GM20000 (cell line): ENCODE measurements around the gene OOSP4A.

Experiments used
- DNase-seq: peaks from one replicate; pipeline ENCODE4 v3.0.0; 2012; ENCODE audit warnings: low spot score
- TF ChIP-seq, protein P1 (sequence below): IDR thresholded peaks from 2 replicates; pipeline ENCODE4 v1.5.1; 2012; ENCODE audit warnings: mild to moderate bottlenecking, control low read depth; ENCODE audit errors: extremely low read depth, missing control alignments

OOSP4A gene

DNA sequence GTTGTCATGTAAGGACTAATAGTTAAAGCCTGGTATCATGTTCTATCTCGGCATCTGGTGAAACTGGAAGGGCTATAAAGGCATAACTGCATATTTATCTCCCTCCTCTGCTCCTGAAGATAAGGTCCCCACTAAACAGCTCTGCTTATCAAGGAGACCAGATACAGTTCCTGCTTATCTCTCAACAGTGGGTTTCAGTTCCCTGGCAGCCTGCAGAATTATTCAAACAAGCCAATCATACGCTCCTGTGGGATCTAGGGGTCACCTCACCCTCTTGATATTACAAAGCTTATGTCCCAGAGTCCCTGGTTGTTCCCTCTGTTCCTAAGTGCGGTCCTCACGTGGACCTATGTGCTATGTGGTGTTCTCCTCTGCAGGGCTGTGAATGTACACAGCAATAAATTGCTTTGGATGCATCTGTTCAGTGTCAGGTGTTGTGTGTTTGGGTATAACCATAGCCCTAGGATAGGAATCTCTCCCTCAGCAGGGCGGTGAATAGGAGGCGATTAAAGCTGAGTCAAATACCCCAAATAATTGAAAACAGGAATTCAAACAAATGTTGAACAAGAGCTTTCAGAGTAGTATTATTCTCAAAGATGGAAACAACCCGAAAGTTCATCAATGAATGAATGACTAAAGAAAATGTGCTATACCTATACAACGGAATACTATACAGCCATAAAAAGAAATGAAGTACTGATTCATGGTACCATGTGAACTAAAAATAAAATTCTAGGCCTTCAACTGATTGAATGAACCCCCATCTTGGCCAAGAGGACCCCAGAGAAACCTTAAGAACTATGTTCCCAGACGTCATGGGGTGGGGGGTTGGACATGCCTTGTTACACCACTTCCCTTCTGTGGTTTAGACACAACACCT is 3.1 kb upstream of the OOSP4A start:
- TF ChIP-seq, protein P1, sequence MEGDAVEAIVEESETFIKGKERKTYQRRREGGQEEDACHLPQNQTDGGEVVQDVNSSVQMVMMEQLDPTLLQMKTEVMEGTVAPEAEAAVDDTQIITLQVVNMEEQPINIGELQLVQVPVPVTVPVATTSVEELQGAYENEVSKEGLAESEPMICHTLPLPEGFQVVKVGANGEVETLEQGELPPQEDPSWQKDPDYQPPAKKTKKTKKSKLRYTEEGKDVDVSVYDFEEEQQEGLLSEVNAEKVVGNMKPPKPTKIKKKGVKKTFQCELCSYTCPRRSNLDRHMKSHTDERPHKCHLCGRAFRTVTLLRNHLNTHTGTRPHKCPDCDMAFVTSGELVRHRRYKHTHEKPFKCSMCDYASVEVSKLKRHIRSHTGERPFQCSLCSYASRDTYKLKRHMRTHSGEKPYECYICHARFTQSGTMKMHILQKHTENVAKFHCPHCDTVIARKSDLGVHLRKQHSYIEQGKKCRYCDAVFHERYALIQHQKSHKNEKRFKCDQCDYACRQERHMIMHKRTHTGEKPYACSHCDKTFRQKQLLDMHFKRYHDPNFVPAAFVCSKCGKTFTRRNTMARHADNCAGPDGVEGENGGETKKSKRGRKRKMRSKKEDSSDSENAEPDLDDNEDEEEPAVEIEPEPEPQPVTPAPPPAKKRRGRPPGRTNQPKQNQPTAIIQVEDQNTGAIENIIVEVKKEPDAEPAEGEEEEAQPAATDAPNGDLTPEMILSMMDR, result no peak
- no peak for DNase-seq

DNA sequence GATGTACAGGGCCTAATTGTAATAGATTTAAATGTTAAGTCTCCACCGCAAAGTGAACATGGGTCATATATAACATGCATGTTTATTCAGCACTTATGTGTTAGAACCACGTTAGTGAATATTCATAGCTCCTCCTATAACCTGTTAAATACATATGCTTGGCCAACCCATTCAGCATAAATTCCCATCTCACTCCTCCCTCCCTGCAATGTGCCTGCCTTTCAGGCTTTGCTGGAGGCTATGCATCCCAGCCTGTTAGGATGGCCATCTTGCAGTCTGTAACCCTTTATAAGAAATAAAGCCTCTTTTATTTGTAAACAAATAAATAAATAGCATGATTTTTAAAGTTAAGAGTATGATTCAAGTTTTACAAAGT is 1.7 kb upstream of the OOSP4A start:
- TF ChIP-seq, protein P1, result no peak

DNA sequence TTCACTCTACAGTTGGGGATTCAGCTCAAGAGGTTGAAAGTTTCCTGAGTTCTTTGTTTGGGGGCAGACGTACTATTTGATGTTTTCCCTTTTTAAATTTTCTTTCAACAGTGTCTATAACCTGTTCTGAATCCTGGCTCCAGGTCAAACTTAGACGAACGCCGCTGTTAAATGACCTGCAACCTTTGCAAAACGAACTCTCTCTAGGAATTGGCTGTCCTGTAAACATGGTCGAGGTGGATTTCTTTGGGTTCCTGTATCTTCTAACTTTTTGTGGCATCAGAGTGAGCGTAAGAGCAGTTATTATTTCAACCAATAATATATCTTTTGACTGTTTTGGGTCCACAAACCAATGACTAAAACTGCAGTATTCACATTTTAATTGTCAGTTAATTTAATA is 1.6 kb downstream of the OOSP4A start:
- TF ChIP-seq, protein P1, result no peak
- no peak for DNase-seq

More for the DNA sequence above, 1.7 kb upstream of the OOSP4A start:
- no peak for DNase-seq

DNA sequence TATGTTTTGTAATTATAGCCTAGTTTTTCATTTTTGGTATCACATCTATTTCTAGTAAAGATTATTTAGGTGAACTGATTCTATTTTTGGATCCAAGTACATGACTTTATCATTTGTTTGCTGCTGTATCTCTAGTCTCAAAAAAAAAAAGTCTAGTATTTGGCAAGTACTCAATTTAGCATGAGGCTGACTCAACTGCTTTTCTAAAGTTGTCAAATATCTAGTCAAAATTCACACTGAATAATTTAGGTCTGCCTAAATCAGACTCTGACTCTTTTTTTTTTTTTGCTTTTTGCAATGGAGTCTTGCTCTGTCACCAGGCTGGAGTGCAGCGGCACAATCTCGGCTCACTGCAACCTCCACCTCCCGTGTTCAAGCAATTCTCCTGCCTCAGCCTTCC is 2.4 kb downstream of the OOSP4A start:
- DNase-seq, result no peak

DNA sequence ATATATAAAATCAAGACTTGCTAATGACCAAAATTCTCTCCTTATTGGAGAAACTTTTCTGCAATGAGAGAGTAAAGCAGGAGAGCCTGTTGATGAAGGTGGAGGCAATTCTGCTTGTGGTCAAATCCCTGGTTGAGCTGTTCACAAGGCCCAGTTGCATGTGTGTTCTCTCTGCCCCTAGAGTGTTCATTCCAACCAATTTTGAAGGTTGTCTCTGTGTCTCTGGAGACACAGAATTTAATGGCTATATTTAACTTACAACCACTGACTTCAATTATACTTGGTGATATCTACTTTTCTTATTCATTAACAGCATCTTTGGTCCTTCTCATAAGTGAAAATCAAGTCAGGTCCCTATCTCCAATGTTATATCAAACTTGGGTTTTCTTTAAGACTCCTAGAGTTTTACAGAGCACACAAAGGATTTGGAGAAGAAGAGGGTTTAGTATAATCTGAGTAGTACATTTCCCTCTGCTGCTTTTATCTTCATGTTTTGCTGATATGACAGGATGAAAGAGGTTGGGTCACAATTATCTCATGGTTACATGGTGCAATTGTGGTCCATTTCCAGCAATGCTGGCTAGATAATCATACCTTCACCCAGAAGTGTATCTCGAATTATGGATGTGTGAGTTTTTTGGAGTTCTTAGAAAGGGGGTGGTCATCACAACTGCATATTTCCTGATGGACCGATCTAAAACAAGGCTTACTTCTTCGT is 4.0 kb downstream of the OOSP4A start:
- TF ChIP-seq, protein P1, result no peak
- no peak for DNase-seq

More for the DNA sequence above, 2.4 kb downstream of the OOSP4A start:
- TF ChIP-seq, protein P1, result no peak

DNA sequence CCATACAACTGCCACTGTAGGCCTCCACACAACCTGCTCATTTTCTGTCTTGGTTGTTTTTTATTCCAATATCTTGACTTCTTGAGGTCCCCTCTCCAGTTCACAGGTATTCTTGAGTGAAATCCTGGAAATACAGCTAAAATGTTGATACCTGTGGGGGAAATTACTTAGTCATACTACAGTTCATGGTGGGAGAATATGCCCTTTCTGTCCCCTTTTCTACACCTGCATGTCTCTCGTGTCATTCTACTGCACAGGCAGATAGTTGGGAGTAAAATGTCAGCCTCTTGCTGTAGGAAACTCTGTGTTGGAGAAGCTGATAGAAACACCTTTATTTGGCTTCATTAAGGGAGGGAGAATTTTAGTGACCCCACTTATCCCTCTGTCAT is 4.6 kb downstream of the OOSP4A start:
- DNase-seq, result no peak
- TF ChIP-seq, protein P1, result no peak

DNA sequence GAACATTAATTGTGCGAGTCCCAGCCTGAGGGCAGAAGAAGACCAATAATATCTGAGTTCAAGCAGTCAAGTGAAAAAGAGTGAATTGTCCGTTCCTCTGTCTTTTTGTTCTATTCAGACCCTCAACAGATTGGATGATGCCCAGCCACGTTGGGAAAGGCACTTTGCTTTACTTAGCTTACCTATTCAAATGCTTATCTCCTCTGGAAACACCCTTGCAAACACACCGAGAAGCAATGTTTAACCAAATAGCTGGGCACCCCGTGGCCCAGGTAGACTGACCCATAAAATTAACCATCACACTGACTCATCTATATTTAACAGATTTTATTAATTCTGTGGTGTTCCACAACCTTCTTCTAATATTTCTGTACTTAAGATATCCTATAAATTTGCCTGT is 9.3 kb downstream of the OOSP4A start:
- TF ChIP-seq, protein P1, result no peak
- DNase-seq, result no peak
